GM19240 (cell line): ENCODE results near the gene RELA.
A peak's percentile ranks its signal among the peaks of the same experiment; 100 is the strongest.
"Not testable (repeated sequence)": the region's sequence is repeated elsewhere in the genome, so short reads cannot be mapped to it uniquely, and the experiment has no call there.

ENCODE experiments used
- DNase-seq: peaks from one replicate; pipeline ENCODE4 v3.0.0; 2011; ENCODE audit warnings: low spot score; ENCODE audit not compliant: insufficient read length

Gene RELA

DNA sequence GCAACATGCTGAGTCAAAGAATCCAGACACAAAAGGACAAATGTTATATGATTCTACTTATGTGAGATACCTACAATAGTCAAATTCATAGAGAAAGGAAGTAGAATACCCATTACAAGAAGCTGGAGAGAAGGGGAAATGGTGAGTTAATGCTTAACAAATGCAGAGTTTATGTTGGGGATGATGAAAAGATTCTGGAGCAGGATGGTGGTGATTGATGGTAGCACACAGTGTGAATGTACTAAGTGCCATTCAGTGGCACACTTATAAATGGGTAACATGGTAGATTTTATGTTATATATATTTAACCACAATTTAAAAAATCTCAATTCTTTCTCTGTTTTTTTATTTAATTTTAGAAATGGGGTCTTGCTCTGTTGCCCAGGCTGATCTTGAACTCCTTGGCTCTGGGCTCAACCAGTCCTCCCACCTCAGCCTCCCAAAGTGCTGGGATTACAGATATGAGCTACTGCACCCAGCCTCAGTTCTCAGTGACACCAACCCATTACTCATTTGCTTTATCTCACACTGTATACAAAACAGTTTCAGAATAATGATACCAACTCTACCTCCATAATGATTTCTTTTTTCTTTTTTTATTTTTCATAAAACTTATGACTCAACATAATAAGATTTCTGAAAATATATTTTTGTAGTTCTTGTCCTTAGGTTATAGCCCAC, 9.6 kb upstream of the RELA start:
- DNase-seq = no peak

DNA sequence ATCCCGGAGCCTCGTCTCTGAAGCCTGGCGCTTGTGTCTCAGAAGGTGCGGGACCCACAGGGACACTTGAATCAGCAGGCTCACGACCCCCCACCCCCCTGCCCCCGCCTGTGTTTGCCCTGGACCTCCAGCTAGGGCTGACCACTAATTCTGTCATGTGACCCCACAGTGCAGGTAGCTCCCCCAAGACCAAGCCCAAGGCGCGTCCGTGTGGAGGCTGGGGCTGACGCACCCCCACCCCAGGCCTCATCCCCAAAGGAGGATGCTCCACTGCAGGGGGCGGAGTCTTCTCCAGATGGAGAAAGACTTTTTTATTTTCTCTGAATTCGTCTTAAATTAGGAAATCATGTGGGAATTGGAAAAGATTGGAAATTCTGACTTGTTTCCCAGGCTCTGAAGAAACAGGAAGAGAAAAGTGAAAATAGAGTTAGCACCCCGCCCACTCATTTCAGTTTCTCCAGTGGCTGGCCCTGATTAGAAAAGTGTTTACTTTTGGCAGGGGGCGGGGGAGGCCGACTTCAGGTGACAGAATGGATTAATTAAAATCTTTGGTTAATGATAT, 1.0 kb upstream of the RELA start:
- DNase-seq = no peak

DNA sequence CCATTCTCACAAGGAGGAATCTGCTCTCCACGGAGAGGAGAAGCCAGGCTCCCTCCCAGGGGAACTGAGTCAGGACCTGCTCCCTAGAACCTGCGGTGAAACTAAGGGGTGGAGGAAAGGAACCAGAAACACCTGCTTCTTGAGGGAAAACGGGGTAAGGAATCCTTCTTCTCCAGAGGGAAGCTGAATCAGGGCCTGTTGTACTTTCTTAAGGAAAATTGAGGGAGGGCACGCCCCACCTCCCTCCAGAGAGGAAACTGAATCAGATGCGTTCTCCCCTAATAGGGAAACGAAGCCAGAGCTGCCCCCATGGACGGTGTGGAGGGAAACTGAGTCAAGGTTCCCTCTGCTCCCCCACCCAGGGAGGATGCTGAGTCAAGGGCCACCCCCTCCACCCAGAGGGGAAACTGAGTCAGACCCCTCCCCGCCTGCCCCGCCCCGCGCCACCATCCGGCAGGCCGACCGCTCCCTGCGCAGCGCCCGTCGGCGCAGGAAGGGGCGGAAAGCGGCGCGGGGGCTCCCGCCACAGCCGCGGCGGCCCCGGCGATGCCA, 393 bp downstream of the RELA start:
- DNase-seq = no peak

DNA sequence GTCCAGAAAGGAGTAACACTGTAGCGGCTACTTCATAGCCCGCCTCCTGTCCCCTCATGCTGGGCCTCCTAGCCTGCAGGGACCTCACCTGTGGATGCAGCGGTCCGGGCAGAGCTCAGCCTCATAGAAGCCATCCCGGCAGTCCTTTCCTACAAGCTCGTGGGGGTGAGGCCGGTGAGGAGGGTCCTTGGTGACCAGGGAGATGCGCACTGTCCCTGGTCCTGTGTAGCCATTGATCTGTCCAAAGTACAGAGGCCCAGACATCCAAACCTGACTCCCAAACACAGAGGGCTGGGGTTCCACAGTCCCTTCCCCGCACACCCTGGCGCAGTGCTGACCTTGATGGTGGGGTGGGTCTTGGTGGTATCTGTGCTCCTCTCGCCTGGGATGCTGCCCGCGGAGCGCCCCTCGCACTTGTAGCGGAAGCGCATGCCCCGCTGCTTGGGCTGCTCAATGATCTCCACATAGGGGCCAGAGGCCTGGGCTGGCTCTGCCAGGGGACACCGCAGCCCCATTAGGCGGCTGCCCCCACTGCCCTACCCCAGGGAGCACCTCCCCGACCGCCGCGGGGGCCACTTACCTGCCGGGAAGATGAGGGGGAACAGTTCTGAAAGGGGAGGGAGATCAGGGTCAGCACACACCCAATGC, 993 bp downstream of the RELA start:
- no peak for DNase-seq

DNA sequence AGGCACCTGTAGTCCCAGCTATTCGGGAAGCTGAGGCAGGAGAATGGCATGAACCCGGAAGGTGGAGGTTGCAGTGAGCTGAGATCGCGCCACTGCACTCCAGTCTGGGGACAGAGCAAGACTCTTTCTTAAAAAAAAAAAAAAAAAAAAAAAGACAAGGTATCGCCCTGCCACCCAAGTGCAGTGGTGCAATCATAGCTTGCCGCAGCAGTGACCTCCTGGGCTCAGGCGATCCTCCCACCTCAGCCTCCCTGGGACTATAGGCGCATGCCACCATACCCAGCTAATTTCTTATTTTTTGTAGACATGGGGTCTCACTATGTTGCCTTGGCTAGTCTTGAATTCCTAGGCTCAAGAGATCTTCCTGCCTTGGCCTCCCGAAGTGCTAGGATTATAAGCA, 1.8 kb downstream of the RELA start:
- DNase-seq = not testable (repeated sequence)

DNA sequence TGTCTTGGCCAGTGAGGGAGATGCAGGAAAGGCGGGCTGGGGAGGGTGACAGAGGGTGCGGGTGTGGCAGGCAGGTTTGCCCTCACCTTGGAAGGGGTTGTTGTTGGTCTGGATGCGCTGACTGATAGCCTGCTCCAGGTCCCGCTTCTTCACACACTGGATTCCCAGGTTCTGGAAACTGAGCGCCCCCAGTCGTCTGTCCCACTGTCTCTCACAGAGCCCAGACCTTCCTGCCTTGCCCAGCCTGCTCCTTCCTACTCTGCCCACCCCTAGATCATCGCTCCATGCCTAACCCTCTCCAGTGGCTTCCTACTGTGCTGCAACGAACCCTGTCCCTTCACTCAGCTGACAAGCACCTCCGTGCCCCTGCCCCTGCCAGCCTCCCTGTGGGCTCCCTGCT, 2.7 kb downstream of the RELA start:
- no peak for DNase-seq

DNA sequence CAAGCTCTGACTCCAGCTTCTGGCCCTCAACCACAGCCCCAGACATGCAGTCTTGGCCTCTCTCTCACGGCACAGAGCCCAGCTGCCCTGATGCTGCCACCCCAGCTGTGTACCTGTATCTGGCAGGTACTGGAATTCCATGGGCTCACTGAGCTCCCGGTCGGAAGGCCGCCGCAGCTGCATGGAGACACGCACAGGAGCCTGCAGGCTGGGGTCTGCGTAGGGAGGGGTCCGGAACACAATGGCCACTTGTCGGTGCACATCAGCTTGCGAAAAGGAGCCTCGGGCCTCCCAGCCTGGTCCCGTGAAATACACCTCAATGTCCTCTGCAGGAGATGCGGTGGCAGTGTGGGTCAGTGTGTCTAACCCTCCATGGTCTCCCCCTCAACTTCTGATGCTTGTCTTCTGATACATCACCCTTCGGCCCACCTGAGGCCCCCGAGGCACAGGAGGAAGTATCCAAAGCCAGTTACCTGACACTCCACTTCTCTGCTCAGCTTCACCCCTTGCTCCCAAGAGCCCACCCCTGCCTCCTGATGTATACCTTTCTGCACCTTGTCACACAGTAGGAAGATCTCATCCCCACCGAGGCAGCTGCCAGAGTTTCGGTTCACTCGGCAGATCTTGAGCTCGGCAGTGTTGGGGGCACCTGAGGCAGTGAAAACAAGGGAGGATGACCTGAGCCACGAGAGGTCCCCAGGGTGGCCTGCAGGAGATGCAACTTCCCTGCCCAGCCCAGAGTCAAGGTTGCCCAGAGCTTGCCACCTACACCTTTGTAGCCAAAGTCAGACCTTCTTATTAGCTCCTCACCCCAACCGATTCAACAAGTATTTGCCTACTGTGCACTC, 4.3 kb downstream of the RELA start:
- no peak for DNase-seq

DNA sequence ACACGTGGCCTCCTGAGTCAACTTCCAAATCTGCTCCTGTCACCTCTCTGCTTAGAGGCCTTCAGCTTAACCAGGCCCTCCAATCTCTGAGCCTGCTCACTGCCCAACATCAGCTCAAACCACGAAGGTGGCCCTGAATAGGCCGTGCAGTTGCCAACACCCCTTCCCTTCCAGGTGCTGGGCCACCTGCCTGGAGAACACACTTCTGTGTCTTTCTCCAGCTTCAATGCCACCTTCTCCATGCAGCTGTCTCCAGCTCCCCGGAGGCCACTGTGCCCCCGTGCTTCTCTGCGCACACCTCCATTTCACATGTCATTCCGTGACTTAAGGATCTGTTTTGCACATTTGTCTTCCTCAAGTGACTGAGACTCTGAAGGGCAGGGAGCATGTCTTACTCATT, 5.3 kb downstream of the RELA start:
- no peak for DNase-seq

DNA sequence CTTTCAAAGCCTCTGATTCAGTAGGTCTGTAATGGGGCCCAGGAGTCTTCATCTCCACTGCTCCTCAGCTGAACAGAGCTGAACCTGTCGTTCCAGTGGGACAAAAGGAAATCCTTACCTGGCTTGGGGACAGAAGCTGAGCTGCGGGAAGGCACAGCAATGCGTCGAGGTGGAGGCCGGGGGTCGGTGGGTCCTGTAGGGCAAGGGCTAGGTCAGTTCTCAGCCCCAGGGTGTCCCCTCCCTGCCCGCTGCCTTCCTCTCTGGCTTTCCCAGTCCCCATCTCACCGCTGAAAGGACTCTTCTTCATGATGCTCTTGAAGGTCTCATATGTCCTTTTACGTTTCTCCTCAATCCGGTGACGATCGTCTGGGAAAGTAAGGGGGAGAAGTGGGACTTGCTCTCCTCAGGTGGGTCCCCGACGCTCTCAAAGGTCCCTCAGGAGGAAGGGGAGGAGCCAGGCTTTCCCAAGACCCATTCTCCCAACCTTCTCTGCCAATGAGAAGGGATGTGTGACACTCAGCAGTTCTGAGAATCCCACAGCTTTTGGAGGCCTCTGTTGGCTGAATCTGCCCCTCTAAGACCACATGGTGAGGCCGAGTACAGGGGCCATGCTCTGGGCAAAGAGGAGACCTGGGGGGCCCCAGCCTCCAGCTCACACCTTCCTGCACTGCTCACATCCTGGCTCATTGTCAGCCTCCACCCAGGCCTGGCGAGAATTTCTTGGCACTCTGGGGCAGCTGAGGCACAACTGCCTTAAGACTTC, 7.0 kb downstream of the RELA start:
- DNase-seq = no peak

DNA sequence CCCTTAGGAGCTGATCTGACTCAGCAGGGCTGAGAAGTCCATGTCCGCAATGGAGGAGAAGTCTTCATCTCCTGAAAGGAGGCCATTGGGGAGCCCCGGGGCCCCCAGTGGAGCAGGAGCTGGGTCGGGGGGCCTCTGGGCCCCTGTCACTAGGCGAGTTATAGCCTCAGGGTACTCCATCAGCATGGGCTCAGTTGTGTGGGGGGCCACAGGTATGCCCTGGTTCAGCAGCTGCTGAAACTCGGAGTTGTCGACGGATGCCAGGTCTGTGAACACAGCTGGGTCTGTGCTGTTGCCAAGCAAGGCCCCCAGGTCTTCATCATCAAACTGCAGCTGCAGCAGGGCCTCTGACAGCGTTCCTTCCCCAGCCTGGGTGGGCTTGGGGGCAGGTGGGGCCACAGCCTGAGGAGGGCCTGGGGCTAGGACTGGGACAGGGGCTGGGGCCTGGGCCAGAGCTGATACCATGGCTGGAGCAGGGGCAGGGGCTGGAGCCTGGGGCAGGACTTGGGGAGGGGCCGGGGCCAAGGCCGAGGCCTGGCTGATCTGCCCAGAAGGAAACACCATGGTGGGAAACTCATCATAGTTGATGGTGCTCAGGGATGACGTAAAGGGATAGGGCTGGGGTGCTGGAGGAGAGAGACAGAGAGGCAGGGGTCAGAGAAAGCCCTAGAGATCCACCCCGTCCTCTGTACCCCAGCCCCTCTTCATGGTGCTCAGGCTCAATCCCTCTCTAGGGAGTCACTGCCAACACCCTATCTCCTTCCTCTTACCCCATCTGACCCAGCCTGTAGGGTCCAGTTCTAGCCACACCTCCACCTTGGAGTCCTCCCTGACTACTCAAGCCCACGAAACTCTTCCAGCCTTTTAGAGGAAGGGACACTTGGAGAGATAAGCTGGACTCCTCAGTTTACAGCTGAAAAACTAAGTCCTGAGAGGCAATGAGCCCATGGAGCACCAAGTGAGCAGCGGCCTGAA, 8.1 kb downstream of the RELA start:
- DNase-seq = no peak

DNA sequence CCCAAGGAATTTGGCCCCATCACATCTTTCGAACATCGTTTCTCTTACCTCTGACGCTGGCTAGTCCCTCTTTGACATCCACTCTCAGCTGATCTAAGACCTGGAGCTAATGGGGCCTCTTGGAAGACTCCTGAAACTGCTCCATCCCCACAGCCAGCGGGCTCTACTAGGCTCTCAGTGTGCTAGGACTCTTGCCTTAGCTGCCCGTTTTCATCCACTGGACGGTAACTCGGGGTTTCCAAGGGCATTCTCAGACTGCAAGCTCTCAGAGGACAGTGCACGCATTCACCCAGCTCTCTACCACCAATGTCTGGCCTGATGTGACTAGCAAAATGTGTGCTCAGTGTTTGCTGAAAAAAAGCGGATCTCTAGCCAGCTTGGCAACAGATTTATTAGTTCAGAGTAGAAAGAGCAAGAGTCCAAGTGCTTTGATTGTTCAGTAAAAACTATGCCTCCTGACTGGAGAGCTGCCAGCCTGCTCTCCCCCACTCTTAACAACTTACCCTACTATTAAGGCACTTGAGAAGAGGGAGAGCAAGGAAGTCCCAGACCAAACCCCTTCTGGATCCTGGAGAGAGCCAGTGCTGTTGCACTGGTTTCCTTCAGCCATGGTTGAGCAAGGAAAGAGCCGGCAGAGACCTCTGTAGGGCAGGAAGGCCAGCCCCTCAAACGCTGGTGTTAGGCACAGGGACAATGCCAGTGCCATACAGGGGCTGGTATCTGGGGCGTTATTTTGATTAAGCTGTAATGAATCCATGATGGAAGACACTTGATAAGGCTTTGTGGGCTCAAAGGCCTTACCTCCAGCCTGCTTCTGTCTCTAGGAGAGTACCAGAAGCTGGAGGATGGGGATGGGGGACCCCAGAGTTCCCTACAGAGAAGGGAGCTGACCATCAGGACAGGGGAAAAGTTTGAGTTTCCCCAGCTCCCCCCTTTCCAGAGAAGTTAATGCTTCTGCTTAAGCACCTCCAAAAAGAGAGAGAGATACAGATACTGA, 9.2 kb downstream of the RELA start:
- no peak for DNase-seq

DNA sequence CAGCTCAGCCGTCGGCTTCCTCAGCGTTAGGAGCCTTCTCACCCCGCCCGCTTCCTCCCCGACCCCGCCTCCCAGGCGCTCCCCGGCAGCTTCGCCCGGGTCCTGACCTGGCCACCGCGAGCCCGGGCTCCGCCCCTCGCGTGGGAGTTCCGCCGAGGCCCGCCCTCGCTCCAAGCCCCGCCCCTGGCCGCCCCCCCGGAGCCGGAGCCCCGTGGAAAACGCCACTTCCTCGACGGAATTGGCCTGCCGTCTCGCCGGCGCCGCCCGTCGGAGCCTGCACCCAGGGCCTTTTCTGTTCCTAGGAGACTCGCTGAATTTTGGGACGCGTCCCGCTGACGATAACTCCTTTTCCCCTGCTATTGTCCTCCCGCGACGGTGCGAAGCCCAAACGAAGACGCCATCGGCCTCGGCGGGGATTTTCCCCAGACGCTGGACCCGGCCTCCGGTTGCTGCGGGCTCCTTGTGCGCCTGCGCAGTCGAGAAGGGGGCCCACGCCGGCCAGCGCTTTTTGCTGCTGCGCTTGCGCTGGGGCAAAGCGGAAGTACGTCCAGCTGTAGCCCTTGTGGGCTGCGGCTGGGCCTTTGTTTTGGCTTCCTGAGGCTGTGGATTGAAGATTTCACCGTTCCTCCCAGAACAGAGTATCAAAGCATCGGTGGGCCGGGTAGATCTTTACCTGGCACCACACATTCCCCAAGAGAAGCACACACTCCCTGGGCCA, 10.0 kb downstream of the RELA start:
- DNase-seq = peak; percentile 100

DNA sequence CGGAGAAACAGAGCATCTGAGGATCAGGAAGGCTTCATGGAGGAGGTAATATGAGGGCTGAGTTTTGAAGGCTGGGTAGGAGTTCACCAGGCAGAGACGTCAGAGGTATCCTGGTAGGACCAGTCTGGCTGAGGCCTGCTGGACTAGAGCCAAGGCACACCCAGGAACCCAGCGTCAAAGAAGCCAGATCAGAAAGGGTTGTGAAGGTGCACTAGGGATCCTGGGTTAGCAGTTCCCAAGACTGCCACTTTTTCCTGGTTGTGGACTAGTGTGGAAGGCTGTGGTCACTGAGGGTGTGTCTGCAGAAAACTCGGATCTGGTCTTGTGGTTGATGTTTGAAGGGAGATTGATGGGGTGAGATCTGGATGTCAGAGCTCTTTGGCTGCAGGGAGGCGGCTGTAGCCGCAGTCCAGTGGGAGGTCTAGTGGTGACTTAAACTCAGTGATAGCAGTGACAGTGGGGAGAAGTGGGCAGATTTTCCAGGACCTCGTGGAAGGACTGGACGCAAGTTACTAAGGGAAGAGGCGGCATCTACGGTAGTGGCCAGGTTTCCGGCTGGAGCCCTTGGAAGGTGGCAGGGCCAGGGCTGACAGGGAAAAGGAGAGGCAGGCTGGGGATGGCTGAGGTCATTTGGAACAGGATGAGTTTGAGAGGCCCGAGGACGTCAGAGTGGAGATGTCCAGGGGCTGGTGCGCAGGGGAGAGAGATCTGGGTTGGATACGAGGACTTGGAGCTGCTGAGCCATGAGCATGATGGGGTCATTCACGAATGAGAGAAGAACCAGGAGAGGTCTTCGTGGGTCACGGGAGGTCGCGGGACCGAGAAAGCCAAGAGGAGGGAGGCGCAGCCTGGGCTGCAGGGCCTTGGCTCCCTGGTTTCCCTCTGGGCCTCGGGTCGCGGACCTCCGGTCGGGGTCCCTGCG, 10.9 kb downstream of the RELA start:
- DNase-seq = no peak

DNA sequence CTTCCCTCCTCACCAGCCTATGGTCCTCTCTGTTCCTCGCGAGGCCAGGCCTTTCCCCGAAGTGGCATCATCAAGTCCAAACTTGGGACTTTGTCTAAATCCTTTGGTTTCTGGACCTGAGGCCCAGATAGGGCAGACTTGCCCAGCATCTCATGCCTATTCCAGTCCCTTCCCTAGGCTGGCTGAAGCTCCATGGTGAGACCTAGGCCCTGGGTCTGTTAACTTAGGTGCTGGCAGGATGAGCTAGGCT, 11.5 kb downstream of the RELA start:
- no peak for DNase-seq

DNA sequence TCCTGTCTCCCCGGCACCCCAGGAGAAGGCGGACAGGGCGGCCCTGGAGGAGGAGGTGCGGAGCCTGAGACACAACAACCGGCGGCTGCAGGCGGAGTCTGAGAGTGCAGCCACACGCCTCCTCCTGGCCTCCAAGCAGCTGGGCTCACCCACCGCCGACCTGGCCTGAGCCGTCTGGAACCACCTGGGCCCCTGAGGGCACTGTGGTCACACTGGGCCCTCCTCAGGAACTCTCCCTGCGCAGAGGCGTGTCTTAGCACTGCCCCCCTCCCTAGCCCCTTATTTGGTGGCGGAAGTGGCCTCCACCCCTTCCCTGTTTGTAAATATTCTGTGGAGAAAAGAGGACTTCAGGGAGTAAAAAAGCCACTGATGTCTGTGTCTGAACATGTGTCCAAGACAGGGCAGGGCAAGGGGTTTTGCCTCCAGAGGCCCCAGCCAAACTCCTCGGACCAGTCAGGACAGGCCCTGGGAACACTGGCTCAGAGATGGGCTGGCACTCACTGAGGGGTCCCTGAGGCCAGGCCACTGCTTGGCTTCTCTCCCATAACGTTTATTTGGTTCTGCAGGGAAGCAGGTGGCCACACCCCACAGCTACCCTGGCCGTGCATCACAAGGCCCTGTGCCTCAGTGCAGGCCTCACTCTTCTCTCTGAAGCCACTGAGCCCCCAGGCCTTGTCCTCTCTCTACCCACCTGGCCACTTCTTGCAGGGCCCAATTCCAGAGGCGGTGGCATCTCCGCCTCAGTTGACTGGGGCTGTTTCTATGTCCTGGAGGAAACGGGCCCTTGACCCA, 12.0 kb downstream of the RELA start:
- DNase-seq = no peak
